Adrenal gland (tissue), 5 donors: ENCODE measurements around the gene RAD51AP2.
A peak's percentile ranks its signal among the peaks of the same experiment; 100 is the strongest.

Source experiments
- POLR2A ChIP-seq, 2 donors: fragments of 450-650 bp; IDR thresholded peaks; one replicate each; pipeline ENCODE4 v1.6.1; 2017; ENCODE audit warnings: antibody characterized with exemption in 2 of 2, mild to moderate bottlenecking in 2 of 2, moderate library complexity in 1 of 2
- TF ChIP-seq, protein P1 (sequence below), 6 experiments: fragments of 450-650 bp in 4 of 6; fragments of 200-600 bp in 2 of 6; sonication (generic) in 1 of 6; IDR thresholded peaks; 1 replicate in 5 of 6; 2 replicates in 1 of 6; pipeline versions ENCODE4 v1.5.1 to v1.8.0; 2016 to 2021; ENCODE audit warnings: antibody characterized with exemption in 6 of 6, mild to moderate bottlenecking in 2 of 6, moderate library complexity in 1 of 6
- donor health status: DM: no; HTN: no; CAD: no.

- TF ChIP-seq, protein P1, sequence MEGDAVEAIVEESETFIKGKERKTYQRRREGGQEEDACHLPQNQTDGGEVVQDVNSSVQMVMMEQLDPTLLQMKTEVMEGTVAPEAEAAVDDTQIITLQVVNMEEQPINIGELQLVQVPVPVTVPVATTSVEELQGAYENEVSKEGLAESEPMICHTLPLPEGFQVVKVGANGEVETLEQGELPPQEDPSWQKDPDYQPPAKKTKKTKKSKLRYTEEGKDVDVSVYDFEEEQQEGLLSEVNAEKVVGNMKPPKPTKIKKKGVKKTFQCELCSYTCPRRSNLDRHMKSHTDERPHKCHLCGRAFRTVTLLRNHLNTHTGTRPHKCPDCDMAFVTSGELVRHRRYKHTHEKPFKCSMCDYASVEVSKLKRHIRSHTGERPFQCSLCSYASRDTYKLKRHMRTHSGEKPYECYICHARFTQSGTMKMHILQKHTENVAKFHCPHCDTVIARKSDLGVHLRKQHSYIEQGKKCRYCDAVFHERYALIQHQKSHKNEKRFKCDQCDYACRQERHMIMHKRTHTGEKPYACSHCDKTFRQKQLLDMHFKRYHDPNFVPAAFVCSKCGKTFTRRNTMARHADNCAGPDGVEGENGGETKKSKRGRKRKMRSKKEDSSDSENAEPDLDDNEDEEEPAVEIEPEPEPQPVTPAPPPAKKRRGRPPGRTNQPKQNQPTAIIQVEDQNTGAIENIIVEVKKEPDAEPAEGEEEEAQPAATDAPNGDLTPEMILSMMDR (IDR thresholded peaks at IDR 0.05), result no peak
- TF ChIP-seq POLR2A (IDR thresholded peaks at IDR 0.05), result peak in 1 of 2 donors; percentile 71
Observed at GRCh38 chr2:17538844-17539554, 20.8 kb upstream of the RAD51AP2 start.
